Left lung (tissue), 10 donors: ENCODE results near the gene VWA5A. TPM values are rescaled to one million over a fixed set of nuclear protein-coding genes. Genes with fewer than 3 reads are reported as not detected.

Experiments
- ATAC-seq: fragments of 200-7000 bp; cut with Tn5 transposase; one replicate; pipeline ENCODE4 v1.9.1; 2020; ENCODE audit warnings: moderate library complexity
- DNase-seq, 4 donors: peaks; one replicate each; pipeline ENCODE4 v3.0.0-alpha.2; 2013 to 2020
- H3K27ac ChIP-seq, 2 donors: fragments of 200-600 bp; sonication (generic) in 1 of 2; one replicate each; pipeline versions ENCODE4 v1.5.0 to v1.8.0; 2020 to 2021
- H3K27me3 ChIP-seq, 2 donors: fragments of 200-600 bp; sonication (generic) in 1 of 2; one replicate each; pipeline versions ENCODE4 v1.5.0 to v1.8.0; 2020 to 2021
- H3K36me3 ChIP-seq, 2 donors: fragments of 200-600 bp; sonication (generic) in 1 of 2; one replicate each; pipeline versions ENCODE4 v1.5.0 to v1.8.0; 2020 to 2021
- H3K4me1 ChIP-seq, 2 donors: fragments of 200-600 bp; one replicate each; pipeline ENCODE4 v1.8.0; 2021
- H3K4me3 ChIP-seq, 2 donors: fragments of 200-600 bp; sonication (generic) in 1 of 2; one replicate each; pipeline versions ENCODE4 v1.5.0 to v1.8.0; 2020 to 2021; ENCODE audit warnings: mild to moderate bottlenecking in 1 of 2
- H3K9me3 ChIP-seq, 2 donors: fragments of 200-600 bp; sonication (generic) in 1 of 2; one replicate each; pipeline versions ENCODE4 v1.5.0 to v1.8.0; 2020 to 2021
- intact Hi-C, 2 donors: fragments of 100-400 bp; cut with DNase I; formaldehyde crosslinking; loops; one replicate each; pipeline versions ENCODE4 v1.11.2 to v1.14.2; 2022
- polyA plus RNA-seq, 6 donors: library from polyadenylated mRNA; unstranded; fragments of 120-200 nt; gene quantifications; one replicate each; pipeline ENCODE4 v1.2.1, GENCODE V29; 2013; ENCODE audit not compliant: insufficient read length in 6 of 6
- total RNA-seq, 2 donors: library from RNA; stranded (reverse); fragmentation: NEBNext Ultra II Directional; extraction: Animal tissue kit (Norgen Biotek cat#: 25700); gene quantifications; one replicate each; pipeline ENCODE4 v1.2.1, GENCODE V29; 2021
- TF ChIP-seq, protein P1 (sequence below), 2 donors: fragments of 200-600 bp; sonication (generic) in 1 of 2; IDR thresholded peaks; one replicate each; pipeline versions ENCODE4 v1.5.0 to v1.8.0; 2021; ENCODE audit warnings: antibody characterized with exemption in 2 of 2
- donor health status: DM: no; HTN: yes; CAD: no.
- donor health status: DM: no; HTN: no; CAD: no.

VWA5A gene
- total and polyA plus RNA-seq, 8 donors, result 13.7 to 43.5 (median 17.0) TPM

DNA sequence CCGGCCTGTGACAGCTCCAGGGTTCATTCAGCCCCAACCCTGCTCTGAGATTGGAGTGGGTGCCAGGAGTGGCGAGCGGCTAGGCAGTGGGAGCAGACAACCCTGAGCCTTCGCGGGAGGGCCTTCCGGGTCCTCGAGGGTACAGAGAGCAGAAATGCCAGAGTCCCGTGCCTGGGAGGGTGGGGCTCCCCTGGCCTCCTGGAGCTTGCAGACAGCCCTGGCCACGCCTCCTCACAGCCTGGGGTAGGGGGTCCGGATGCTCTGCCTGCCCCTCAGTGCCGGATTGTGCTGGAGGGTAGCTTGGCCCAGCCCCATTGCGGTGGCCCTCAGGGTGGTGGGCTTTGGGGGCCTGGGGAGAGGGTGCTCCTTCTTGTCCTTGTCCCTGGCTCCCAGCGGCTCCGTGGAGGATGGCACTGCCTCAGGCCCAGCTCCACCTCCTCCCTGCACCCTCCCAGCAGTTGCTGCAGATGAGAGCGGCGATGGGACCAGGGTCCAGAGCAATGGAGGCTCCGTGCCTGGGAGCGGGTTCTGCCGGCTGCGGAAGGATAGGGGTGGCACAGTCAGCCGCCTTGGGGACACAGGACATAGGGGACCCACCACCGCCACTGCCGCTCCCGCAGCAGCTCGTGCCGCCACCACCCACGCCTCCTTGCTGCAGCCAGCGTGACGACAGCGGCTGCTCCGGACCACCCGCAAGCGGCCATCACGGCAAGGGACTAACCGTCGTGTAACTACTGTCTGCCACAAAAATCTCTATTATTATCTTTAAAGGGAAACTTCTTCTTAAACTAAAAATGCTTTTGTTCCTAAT lies 39.2 kb upstream of the VWA5A start:
- DNase-seq (peak in 3 of 4 donors; percentile 39 to 83 (median 50)), ATAC-seq (peak; percentile 48)
- Histone ChIP-seq H3K4me1 (peaks cover 6 to 13% of the 10 kb centered on the region in 2 donors), H3K4me3 (peak overlapping the region; percentile 28 to 40), H3K27ac (no peak overlapping the region), H3K9me3 (no peaks in the 10 kb centered on the region), H3K27me3 (peaks cover 0 to 31% of the 10 kb centered on the region in 2 donors), H3K36me3 (no peaks in the 10 kb centered on the region)
- TF ChIP-seq, protein P1, sequence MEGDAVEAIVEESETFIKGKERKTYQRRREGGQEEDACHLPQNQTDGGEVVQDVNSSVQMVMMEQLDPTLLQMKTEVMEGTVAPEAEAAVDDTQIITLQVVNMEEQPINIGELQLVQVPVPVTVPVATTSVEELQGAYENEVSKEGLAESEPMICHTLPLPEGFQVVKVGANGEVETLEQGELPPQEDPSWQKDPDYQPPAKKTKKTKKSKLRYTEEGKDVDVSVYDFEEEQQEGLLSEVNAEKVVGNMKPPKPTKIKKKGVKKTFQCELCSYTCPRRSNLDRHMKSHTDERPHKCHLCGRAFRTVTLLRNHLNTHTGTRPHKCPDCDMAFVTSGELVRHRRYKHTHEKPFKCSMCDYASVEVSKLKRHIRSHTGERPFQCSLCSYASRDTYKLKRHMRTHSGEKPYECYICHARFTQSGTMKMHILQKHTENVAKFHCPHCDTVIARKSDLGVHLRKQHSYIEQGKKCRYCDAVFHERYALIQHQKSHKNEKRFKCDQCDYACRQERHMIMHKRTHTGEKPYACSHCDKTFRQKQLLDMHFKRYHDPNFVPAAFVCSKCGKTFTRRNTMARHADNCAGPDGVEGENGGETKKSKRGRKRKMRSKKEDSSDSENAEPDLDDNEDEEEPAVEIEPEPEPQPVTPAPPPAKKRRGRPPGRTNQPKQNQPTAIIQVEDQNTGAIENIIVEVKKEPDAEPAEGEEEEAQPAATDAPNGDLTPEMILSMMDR (IDR thresholded peaks at IDR 0.05), result no peak
- intact Hi-C loops, result loop anchor here in 1 of 2 donors (10.0 kb wide), 1 partner anchor 119 kb away; no protein-coding TSS in a partner anchor

DNA sequence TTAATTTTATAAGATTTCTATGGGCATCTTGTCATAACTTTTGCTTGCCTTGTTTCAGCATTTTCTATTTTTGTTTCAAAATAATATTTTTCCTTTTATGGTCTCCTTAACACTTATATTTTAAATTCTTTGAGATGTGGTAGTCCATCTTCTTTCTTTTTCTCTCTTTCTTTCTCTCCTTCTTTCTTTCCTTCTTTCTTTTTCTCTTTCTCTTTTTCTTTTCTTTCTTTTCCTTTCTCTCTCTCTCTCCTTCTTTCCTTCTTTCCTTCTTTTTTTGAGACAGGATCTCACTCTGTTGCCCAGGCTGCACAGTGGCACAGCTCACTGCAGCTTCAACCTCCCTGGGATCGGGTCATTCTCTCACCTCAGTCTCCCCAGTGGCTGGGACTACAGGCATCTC lies 38.0 kb upstream of the VWA5A start:
- no peak overlapping the region for H3K4me3 ChIP-seq
- ATAC-seq (no peak), DNase-seq (no peak)
- no peak overlapping the region for H3K27ac ChIP-seq
- H3K36me3 ChIP-seq, result no peaks in the 10 kb centered on the region
- TF ChIP-seq, protein P1 (IDR thresholded peaks at IDR 0.05), result no peak
- intact Hi-C loops, result loop anchor here in 1 of 2 donors (10.0 kb wide), 1 partner anchor 118 kb away; no protein-coding TSS in a partner anchor
- peaks cover 0 to 13% of the 10 kb centered on the region in 2 donors for H3K4me1 ChIP-seq
- H3K27me3 ChIP-seq, result peaks cover 0 to 26% of the 10 kb centered on the region in 2 donors
- no peaks in the 10 kb centered on the region for H3K9me3 ChIP-seq

DNA sequence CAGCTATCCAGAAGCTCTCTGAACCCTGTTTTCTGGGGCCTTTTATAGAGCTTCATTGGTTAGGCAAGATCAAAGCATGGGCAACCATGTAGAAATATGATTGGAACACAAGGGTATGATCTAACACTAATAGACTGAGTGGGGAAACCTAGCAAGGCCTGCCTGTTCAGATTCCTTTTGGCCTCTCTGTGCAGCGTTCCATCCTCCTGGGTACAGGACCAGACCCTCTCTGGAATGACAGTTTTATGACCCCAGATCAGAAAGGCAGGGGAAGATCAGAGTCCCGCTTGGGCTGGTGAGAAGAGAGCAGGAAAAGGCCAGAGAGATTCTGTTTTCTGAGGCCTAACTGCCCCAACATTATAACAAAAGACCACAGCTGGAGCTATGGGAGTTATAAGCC lies 36.7 kb upstream of the VWA5A start:
- ATAC-seq, result no peak
- no peak overlapping the region for H3K4me3 ChIP-seq
- no peak for DNase-seq
- TF ChIP-seq, protein P1 (IDR thresholded peaks at IDR 0.05), result no peak
- H3K4me1 ChIP-seq, result peaks cover 0 to 13% of the 10 kb centered on the region in 2 donors
- intact Hi-C loops, result loop anchor here in 1 of 2 donors (10.0 kb wide), 1 partner anchor 116 kb away; no protein-coding TSS in a partner anchor
- H3K27ac ChIP-seq, result no peak overlapping the region
- H3K27me3 ChIP-seq, result peaks cover 0 to 26% of the 10 kb centered on the region in 2 donors
- no peaks in the 10 kb centered on the region for H3K36me3 ChIP-seq
- H3K9me3 ChIP-seq, result no peaks in the 10 kb centered on the region

DNA sequence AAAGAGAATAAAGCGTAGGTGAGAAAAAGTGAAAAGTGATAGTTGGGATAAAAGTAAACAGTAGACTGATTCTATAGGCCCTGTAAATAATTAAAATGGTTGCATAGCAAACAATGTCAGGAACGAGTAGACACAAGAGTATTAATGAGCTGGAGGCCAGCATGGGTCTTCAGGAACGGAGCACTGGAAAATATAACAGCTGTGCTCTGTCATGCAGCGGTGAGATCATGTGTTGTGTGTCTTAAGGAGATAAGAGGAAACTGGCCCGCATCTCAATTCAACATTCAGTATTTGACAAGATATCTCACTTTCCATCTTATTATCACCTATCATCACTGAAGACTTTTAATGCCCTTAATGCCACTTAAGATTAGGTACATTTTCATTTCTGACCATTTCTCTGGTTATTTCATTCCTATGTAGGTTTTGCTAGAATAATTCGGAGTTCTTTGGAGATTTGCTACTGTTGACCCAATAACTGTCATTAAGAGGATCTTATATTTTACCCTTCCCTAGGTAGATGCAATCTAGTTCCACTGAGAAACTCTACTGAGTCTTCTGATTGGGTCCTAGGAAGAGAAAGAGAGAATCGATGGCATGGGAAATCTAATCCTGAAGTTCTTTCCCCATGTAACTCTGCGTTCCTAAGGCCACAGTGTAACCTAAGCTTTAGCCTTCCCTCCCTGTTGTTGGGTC lies 35.5 kb upstream of the VWA5A start:
- peaks cover 0 to 26% of the 10 kb centered on the region in 2 donors for H3K27me3 ChIP-seq
- H3K27ac ChIP-seq, result no peak overlapping the region
- no peaks in the 10 kb centered on the region for H3K36me3 ChIP-seq
- no peaks in the 10 kb centered on the region for H3K9me3 ChIP-seq
- DNase-seq, result no peak
- TF ChIP-seq, protein P1 (IDR thresholded peaks at IDR 0.05), result no peak
- intact Hi-C loops, result loop anchor here in 1 of 2 donors (10.0 kb wide), 1 partner anchor 115 kb away; no protein-coding TSS in a partner anchor
- no peak overlapping the region for H3K4me3 ChIP-seq
- ATAC-seq, result no peak
- peaks cover 0 to 13% of the 10 kb centered on the region in 2 donors for H3K4me1 ChIP-seq
